IMR-90 (cell line): Measurements from ENCODE around the gene NXF1. TPM values are rescaled to one million over a fixed set of nuclear protein-coding genes. Genes with fewer than 3 reads are reported as not detected.

ENCODE experiments used
- ATAC-seq: fragments of 200-7000 bp; cut with Tn5 transposase; 2 replicates; pipeline ENCODE4 v1.9.1; 2020; ENCODE audit warnings: low read depth, mild to moderate bottlenecking, moderate library complexity
- BruUV-seq: library from RNA; stranded (reverse); fragments of 400-500 nt; replicated peaks from 2 replicates; lab custom pipeline; 2021; lab: Mats Ljungman, UMichigan
- CTCF ChIA-PET: fragments of 300-600 bp; formaldehyde crosslinking; extraction: SDS; loops from one replicate; lab custom pipeline; 2021; ENCODE audit warnings: antibody characterized with exemption; lab: Yijun Ruan, JAX
- POLR2A ChIA-PET: fragments of 300-600 bp; sonication (Branson Sonifier 250); formaldehyde crosslinking; loops from one replicate; lab custom pipeline; 2022; ENCODE audit warnings: antibody characterized with exemption; ENCODE audit not compliant: unreplicated experiment; lab: Charles Lee
- DNase-seq: peaks from one replicate; pipeline ENCODE4 v3.0.0; 2013
- H2AFZ ChIP-seq: replicated peaks from 2 replicates; pipeline ENCODE3; 2013; ENCODE audit warnings: low read length, mild to moderate bottlenecking; ENCODE audit not compliant: poor library complexity
- H2AK5ac ChIP-seq: 2 replicates; pipeline ENCODE4 v1.6.1; 2013; ENCODE audit warnings: low read depth, low read length, inconsistent platforms
- H2AK9ac ChIP-seq: replicated peaks from 2 replicates; pipeline ENCODE3; 2013; ENCODE audit warnings: mild to moderate bottlenecking, low read depth, low read length, moderate library complexity; ENCODE audit not compliant: poor library complexity
- H2BK120ac ChIP-seq: 2 replicates; pipeline ENCODE4 v1.6.1; 2013; ENCODE audit warnings: low read depth, low read length, inconsistent platforms
- H2BK15ac ChIP-seq: 3 replicates; pipeline ENCODE4 v1.6.1; 2013; ENCODE audit warnings: low read depth, low read length, inconsistent platforms
- H2BK20ac ChIP-seq: 2 replicates; pipeline ENCODE4 v1.6.1; 2013; ENCODE audit warnings: low read depth, mild to moderate bottlenecking, inconsistent platforms, low read length, moderate library complexity
- H2BK5ac ChIP-seq: 2 replicates; pipeline ENCODE4 v1.6.1; 2013; ENCODE audit warnings: mild to moderate bottlenecking, low read depth, low read length, inconsistent platforms; ENCODE audit not compliant: poor library complexity, severe bottlenecking
- H3K14ac ChIP-seq: replicated peaks from 2 replicates; pipeline ENCODE4 v1.6.1; 2013; ENCODE audit warnings: low read depth, low read length, inconsistent platforms
- H3K18ac ChIP-seq: 2 replicates; pipeline ENCODE4 v1.6.1; 2013; ENCODE audit warnings: low read depth, low read length, control low read depth
- H3K23ac ChIP-seq: 2 replicates; pipeline ENCODE4 v1.6.1; 2013; ENCODE audit warnings: low read depth, low read length, inconsistent platforms
- H3K27ac ChIP-seq: 2 replicates; pipeline ENCODE4 v1.5.1; 2013; ENCODE audit warnings: mild to moderate bottlenecking, control low read depth, low read length; ENCODE audit not compliant: insufficient read depth
- H3K27me3 ChIP-seq: 2 replicates; pipeline ENCODE4 v1.6.1; 2013; ENCODE audit warnings: low read length; ENCODE audit not compliant: control insufficient read depth, insufficient read depth
- H3K36me3 ChIP-seq: 2 replicates; pipeline ENCODE4 v1.6.1; 2013; ENCODE audit warnings: low read length, mixed read lengths; ENCODE audit not compliant: control insufficient read depth, insufficient read depth
- H3K4ac ChIP-seq: 2 replicates; pipeline ENCODE4 v1.6.1; 2013; ENCODE audit warnings: low read depth, low read length, inconsistent platforms
- H3K4me1 ChIP-seq: 2 replicates; pipeline ENCODE4 v1.6.1; 2013; ENCODE audit warnings: low read length, mixed read lengths; ENCODE audit not compliant: control insufficient read depth, insufficient read depth
- H3K4me2 ChIP-seq: 2 replicates; pipeline ENCODE4 v1.6.1; 2013; ENCODE audit warnings: low read depth, mild to moderate bottlenecking, control low read depth, low read length, moderate library complexity
- H3K4me3 ChIP-seq: 2 replicates; pipeline ENCODE4 v1.5.1; 2013; ENCODE audit warnings: low read depth, mild to moderate bottlenecking, control low read depth, low read length, moderate library complexity; ENCODE audit not compliant: insufficient read depth
- H3K56ac ChIP-seq: 2 replicates; pipeline ENCODE4 v1.6.1; 2013; ENCODE audit warnings: low read length, inconsistent platforms; ENCODE audit not compliant: insufficient read depth; ENCODE audit errors: extremely low read depth
- H3K79me1 ChIP-seq, 2 experiments: 2 replicates each; pipeline ENCODE4 v1.6.1; 2013; ENCODE audit warnings: low read length in 2 of 2, inconsistent platforms in 1 of 2, low read depth in 1 of 2
- H3K9ac ChIP-seq: 2 replicates; pipeline ENCODE4 v1.6.1; 2013; ENCODE audit warnings: low read depth, low read length, control low read depth
- H3K9me1 ChIP-seq: 2 replicates; pipeline ENCODE4 v1.6.1; 2013; ENCODE audit warnings: low read length, inconsistent platforms; ENCODE audit not compliant: insufficient read depth
- H3K9me3 ChIP-seq: 2 replicates; pipeline ENCODE4 v1.6.1; 2013; ENCODE audit warnings: low read length; ENCODE audit not compliant: control insufficient read depth, insufficient read depth
- H4K20me1 ChIP-seq: 2 replicates; pipeline ENCODE4 v1.6.1; 2013; ENCODE audit warnings: low read length, inconsistent platforms; ENCODE audit not compliant: insufficient read depth
- H4K5ac ChIP-seq: 2 replicates; pipeline ENCODE4 v1.6.1; 2013; ENCODE audit warnings: mild to moderate bottlenecking, low read depth, low read length, control low read depth
- H4K8ac ChIP-seq, 2 experiments: 2 replicates each; pipeline ENCODE4 v1.6.1; 2013; ENCODE audit warnings: low read depth in 2 of 2, low read length in 2 of 2, control low read depth in 1 of 2, inconsistent platforms in 1 of 2
- H4K91ac ChIP-seq: 2 replicates; pipeline ENCODE4 v1.6.1; 2013; ENCODE audit warnings: low read depth, low read length, inconsistent platforms; ENCODE audit not compliant: insufficient read depth
- BHLHE40 ChIP-seq: fragments of 150-350 bp; IDR thresholded peaks from 2 replicates; pipeline ENCODE4 v1.6.1; 2016; ENCODE audit warnings: mild to moderate bottlenecking, low read depth, low read length
- CEBPB ChIP-seq: IDR thresholded peaks from 2 replicates; pipeline ENCODE4 v1.6.1; 2012; ENCODE audit warnings: low read depth, low read length, improper control_type of control experiment
- CHD1 ChIP-seq: IDR thresholded peaks from 2 replicates; pipeline ENCODE4 v1.6.1; 2012; ENCODE audit warnings: low read depth, low read length, improper control_type of control experiment
- FOS ChIP-seq: fragments of 150-350 bp; IDR thresholded peaks from 2 replicates; pipeline ENCODE4 v1.6.1; 2016; ENCODE audit warnings: low read depth, low read length
- MAFK ChIP-seq: IDR thresholded peaks from 2 replicates; pipeline ENCODE4 v1.6.1; 2012; ENCODE audit warnings: low read depth, low read length, improper control_type of control experiment
- MXI1 ChIP-seq: IDR thresholded peaks from 2 replicates; pipeline ENCODE4 v1.6.1; 2012; ENCODE audit warnings: low read depth, mild to moderate bottlenecking, low read length, moderate library complexity, borderline replicate concordance
- NFE2L2 ChIP-seq: fragments of 150-350 bp; IDR thresholded peaks from 2 replicates; pipeline ENCODE4 v1.6.1; 2016; ENCODE audit warnings: low read depth, mild to moderate bottlenecking, low read length
- RAD21 ChIP-seq: IDR thresholded peaks from 2 replicates; pipeline ENCODE4 v1.6.1; 2012; ENCODE audit warnings: low read length, improper control_type of control experiment
- RFX5 ChIP-seq: IDR thresholded peaks from 2 replicates; pipeline ENCODE4 v1.8.0; 2012; ENCODE audit warnings: low read depth, mild to moderate bottlenecking, low read length, moderate library complexity
- SMC3 ChIP-seq: fragments of 150-350 bp; IDR thresholded peaks from 2 replicates; pipeline ENCODE4 v1.6.1; 2016; ENCODE audit warnings: low read depth, mild to moderate bottlenecking, antibody characterized with exemption, low read length, moderate library complexity
- WGBS, 2 experiments: methylation state at CpG; one replicate each; pipeline versions ENCODE4 v1.1.5 to v1.1.7; 2013; ENCODE audit warnings: missing lambda C conversion rate in 2 of 2; ENCODE audit not compliant: insufficient read length in 1 of 2; ENCODE audit errors: extremely low coverage in 2 of 2; 5-methylcytosine and 5-hydroxymethylcytosine counted together
- dilution Hi-C: fragments of 300-500 bp; cut with HindIII; formaldehyde crosslinking; loops from one replicate; pipeline ENCODE4 v1.14.3; 2018; ENCODE audit warnings: low sequenced_read_pairs; ENCODE audit not compliant: unreplicated experiment
- in situ Hi-C: fragments of 300-500 bp; cut with MboI; formaldehyde crosslinking; loops from 3 replicates; pipeline ENCODE4 v1.14.3; 2019; ENCODE audit warnings: low sequenced_read_pairs, inconsistent platforms, mixed read lengths
- intact Hi-C: fragments of 100-400 bp; cut with micrococcal nuclease; formaldehyde crosslinking; loops from 2 replicates; pipeline ENCODE4 v1.10.0; 2022
- polyA plus RNA-seq, 3 experiments: library from polyadenylated mRNA; depleted of rRNA; stranded (reverse); fragments of >200 nt; gene quantifications; 2 replicates each; pipeline ENCODE4 v1.2.3, GENCODE V29; 2012; ENCODE audit warnings: low replicate concordance in 1 of 3
- total RNA-seq: library from RNA; depleted of rRNA; stranded (reverse); fragments of >200 nt; gene quantifications from 2 replicates; pipeline ENCODE4 v1.2.3, GENCODE V29; 2012
- TF ChIP-seq, protein P1 (sequence below): fragments of 150-350 bp; IDR thresholded peaks from 2 replicates; pipeline ENCODE4 v1.6.1; 2016; ENCODE audit warnings: low read depth, mild to moderate bottlenecking, low read length, moderate library complexity, borderline replicate concordance

Gene NXF1
- total and polyA plus RNA-seq, 2 of the 4 experiments (the other 2 are of a cell fraction), result 26.3 to 97.4 TPM

DNA sequence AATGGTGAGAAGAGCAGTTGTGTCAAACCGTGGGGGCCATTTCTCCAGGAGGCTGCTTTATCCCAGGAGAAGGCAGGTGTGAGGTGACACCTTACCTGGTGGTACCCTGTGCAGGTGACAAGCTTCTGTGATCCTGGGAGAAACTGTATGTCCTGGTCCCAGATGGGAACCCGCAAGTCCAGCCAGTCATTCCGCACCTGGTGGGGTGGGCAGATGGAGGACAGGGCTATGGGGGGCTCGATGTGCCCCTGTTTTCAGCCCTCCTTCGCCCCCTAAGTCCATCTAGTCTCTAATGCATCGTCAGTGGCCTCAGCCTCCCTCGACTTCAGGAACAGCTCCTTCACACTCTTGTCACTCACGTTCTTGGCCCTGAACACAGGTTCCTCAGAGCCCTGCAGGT, 30.1 kb upstream of the NXF1 start:
- intact Hi-C loops, result no loop called here

More for the DNA sequence above, 30.1 kb upstream of the NXF1 start:
- Histone ChIP-seq H4K5ac (no peak overlapping the region), H4K20me1 (peaks cover 10% of the 10 kb centered on the region; the same call in 1 of the 2 replicates), H3K4ac (no peak overlapping the region), H3K27ac (no peak overlapping the region), H2AK5ac (no peak overlapping the region), H3K9ac (no peak overlapping the region), H3K36me3 (peaks cover 23% of the 10 kb centered on the region), H4K8ac (no peak overlapping the region), H3K4me2 (no peak overlapping the region), H3K23ac (no peak overlapping the region), H3K4me3 (no peak overlapping the region), H4K91ac (no peak overlapping the region), H2BK20ac (no peak overlapping the region), H3K27me3 (no peaks in the 10 kb centered on the region), H3K18ac (no peak overlapping the region), H3K79me1 (peaks cover 23 to 70% of the 10 kb centered on the region in 2 experiments; a peak in 3 of 4 replicates), H3K4me1 (peaks cover 7% of the 10 kb centered on the region), H2BK5ac (no peak overlapping the region), H2AK9ac (no peak overlapping the region), H3K9me1 (peaks cover 4% of the 10 kb centered on the region; the same call in 1 of the 2 replicates), H2BK120ac (no peak overlapping the region), H2BK15ac (no peak overlapping the region), H2AFZ (no peak overlapping the region), H3K14ac (no peak overlapping the region), H3K9me3 (no peaks in the 10 kb centered on the region), H3K56ac (no peak overlapping the region)
- POLR2A ChIA-PET, result no interaction called here
- ATAC-seq (no peak), DNase-seq (no peak)
- no TSS peak for BruUV-seq
- in situ Hi-C loops, result no loop called here
- CTCF ChIA-PET, result no interaction called here
- TF ChIP-seq RFX5 (no peak), CEBPB (no peak), MAFK (no peak), CHD1 (no peak), RAD21 (no peak), NFE2L2 (no peak), MXI1 (no peak), BHLHE40 (no peak), SMC3 (no peak), FOS (no peak)
- TF ChIP-seq, protein P1, sequence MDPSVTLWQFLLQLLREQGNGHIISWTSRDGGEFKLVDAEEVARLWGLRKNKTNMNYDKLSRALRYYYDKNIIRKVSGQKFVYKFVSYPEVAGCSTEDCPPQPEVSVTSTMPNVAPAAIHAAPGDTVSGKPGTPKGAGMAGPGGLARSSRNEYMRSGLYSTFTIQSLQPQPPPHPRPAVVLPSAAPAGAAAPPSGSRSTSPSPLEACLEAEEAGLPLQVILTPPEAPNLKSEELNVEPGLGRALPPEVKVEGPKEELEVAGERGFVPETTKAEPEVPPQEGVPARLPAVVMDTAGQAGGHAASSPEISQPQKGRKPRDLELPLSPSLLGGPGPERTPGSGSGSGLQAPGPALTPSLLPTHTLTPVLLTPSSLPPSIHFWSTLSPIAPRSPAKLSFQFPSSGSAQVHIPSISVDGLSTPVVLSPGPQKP, result no peak
- dilution Hi-C loops, result no loop called here
- WGBS, 2 experiments, result 90% methylated on average over 3 of the region's 8 CpGs; no CpG with 5 or more reads in 1 of the 2 experiments
